Astrocyte of the spinal cord (primary cell): Measurements from ENCODE around the gene SLC22A4.

Source experiments
- DNase-seq: peaks from one replicate; pipeline ENCODE4 v3.0.0; 2011; ENCODE audit warnings: low read depth, low spot score
- H3K4me3 ChIP-seq: 2 replicates; pipeline ENCODE4 v1.5.1; 2011; ENCODE audit warnings: low read depth, mild to moderate bottlenecking, low read length, moderate library complexity
- CTCF ChIP-seq: IDR thresholded peaks from 2 replicates; pipeline ENCODE4 v1.5.1; 2012; ENCODE audit warnings: low read depth, mild to moderate bottlenecking, low read length, inconsistent platforms
- in situ Hi-C: cut with HindIII; loops from 2 replicates; pipeline ENCODE4 v1.10.0; 2017; ENCODE audit warnings: low sequenced_read_pairs

The SLC22A4 gene

GRCh38 chr5:132253452-132254320 lies 40.5 kb upstream of the SLC22A4 start:
- in situ Hi-C loops = no loop called here
- no peak overlapping the region for H3K4me3 ChIP-seq
- no peak for DNase-seq
- no peak for TF ChIP-seq CTCF

- no peak for TF ChIP-seq CTCF
- H3K4me3 ChIP-seq = no peak overlapping the region
- DNase-seq = no peak
- in situ Hi-C loops = no loop called here
Measured at GRCh38 chr5:132254321-132254977, 39.7 kb upstream of the SLC22A4 start.

- DNase-seq = no peak
- TF ChIP-seq CTCF = no peak
- in situ Hi-C loops = no loop called here
- no peak overlapping the region for H3K4me3 ChIP-seq
Measured at GRCh38 chr5:132256086-132256782, 38.0 kb upstream of the SLC22A4 start.

- peak overlapping the region; percentile 79 for H3K4me3 ChIP-seq
Measured at GRCh38 chr5:132256783-132257130, 37.4 kb upstream of the SLC22A4 start.

DNA sequence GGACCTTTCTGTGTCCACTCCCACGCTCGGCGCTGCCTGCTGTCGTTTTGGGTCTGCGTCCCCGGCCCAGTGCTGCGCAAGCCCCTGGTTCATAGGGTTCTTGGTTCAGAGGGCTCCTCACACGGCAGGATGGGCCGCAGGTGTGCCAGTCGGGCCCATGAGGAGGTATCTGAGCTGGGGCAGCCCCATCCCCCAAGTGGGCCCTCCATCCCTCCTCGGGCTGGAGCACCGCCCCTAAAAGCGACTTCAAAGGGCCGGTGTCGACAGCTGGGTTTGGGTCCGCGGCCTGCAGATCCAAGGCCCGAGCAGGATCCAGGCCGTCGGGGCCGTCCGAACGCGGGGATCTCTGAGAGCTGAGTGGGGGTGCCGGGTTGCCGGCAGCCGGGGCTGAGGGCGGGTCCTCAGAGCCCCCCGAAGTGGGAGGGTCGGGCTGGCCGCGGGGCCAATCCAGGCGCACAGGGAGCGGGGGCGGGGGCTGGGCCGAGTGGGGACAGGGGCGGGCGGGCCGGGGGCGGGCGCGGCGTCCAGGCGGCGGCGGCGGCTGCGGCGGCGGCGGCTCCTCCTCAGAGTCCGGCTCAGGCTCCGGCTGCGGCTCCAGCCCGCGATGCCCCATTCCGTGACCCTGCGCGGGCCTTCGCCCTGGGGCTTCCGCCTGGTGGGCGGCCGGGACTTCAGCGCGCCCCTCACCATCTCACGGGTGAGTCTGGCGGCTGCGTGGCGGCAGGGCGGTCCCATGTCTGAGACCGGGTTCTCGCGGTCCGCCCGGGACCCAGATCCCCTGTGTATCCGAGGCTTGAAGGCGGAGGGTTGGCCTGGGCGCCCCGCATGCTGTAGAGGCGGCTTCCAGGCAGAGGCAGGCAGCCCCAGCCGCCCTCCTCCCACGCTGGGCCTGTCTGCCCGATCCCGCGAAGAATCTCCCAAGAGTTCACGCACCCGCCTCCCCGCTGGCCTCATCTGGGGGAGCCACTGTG lies 36.8 kb upstream of the SLC22A4 start, which contains the start of gene PDLIM4:
Gene PDLIM4, plus strand, starts transcription at position 566 of the 971 bp plus-strand sequence. Its CDS starts 39 bp downstream, at position 605.
- no peak for TF ChIP-seq CTCF
- in situ Hi-C loops = no loop called here
- DNase-seq = peak; percentile 48
- peak within 1 kb of the TSS; percentile 79 for H3K4me3 ChIP-seq

More at GRCh38 chr5:132256783-132257130, 37.4 kb upstream of the SLC22A4 start:
- in situ Hi-C loops = no loop called here
- no peak for DNase-seq
- TF ChIP-seq CTCF = no peak
